ENCODE results near the gene NOP10.
"Not testable (repeated sequence)": the region's sequence is repeated elsewhere in the genome, so short reads cannot be mapped to it uniquely, and the experiment has no call there.

Gene NOP10

GRCh38 chr15:34376856-34377255 is 33.9 kb upstream of the NOP10 start:
- H3F3A ChIP-seq (ENCODE audit: control insufficient read depth, insufficient read depth), result no peaks in the 10 kb centered on the region
- H3K4me3 ChIP-seq (ENCODE audit: low read length), result no peak overlapping the region
- TF ChIP-seq EZH2phosphoT487 (IDR thresholded peaks at IDR 0.05; ENCODE audit: borderline replicate concordance, low read length), result no peak
- TF ChIP-seq CTCF (IDR thresholded peaks at IDR 0.05; ENCODE audit: low read depth, low read length, poor library complexity, severe bottlenecking), result no peak
- H3K27me3 ChIP-seq (ENCODE audit: control insufficient read depth, low read length), result no peaks in the 10 kb centered on the region
- H3K27ac ChIP-seq (ENCODE audit: low read depth, low read length), result no peak overlapping the region
- no peaks in the 10 kb centered on the region for H4K20me1 ChIP-seq (ENCODE audit: control insufficient read depth, insufficient read depth, low read depth, low read length)
- no peaks in the 10 kb centered on the region for H3K9me3 ChIP-seq (ENCODE audit: control insufficient read depth, insufficient read depth, low read length)
- H3K36me3 ChIP-seq (ENCODE audit: control insufficient read depth, low read length), result no peaks in the 10 kb centered on the region
- no peaks in the 10 kb centered on the region for H3K4me1 ChIP-seq (ENCODE audit: control insufficient read depth, low read length)
- no peaks in the 10 kb centered on the region for H3K79me2 ChIP-seq (ENCODE audit: control insufficient read depth, low read length)
- no peak overlapping the region for H3K4me2 ChIP-seq (ENCODE audit: low read length)
- no peaks in the 10 kb centered on the region for H3K9me2 ChIP-seq (replicated peaks; ENCODE audit: control insufficient read depth, low read length)

- not testable (repeated sequence) for H3K9me2 ChIP-seq (replicated peaks; ENCODE audit: control insufficient read depth, low read length); H4K20me1 ChIP-seq (ENCODE audit: control insufficient read depth, insufficient read depth, low read depth, low read length); H3K4me3 ChIP-seq (ENCODE audit: low read length); H3K4me1 ChIP-seq (ENCODE audit: control insufficient read depth, low read length); H3K36me3 ChIP-seq (ENCODE audit: control insufficient read depth, low read length); H3K9me3 ChIP-seq (ENCODE audit: control insufficient read depth, insufficient read depth, low read length); H3K27ac ChIP-seq (ENCODE audit: low read depth, low read length); H3F3A ChIP-seq (ENCODE audit: control insufficient read depth, insufficient read depth); H3K27me3 ChIP-seq (ENCODE audit: control insufficient read depth, low read length); H3K79me2 ChIP-seq (ENCODE audit: control insufficient read depth, low read length); H3K4me2 ChIP-seq (ENCODE audit: low read length)
Observed at GRCh38 chr15:34375541-34375940, 32.6 kb upstream of the NOP10 start.

GRCh38 chr15:34374816-34375215 is 31.9 kb upstream of the NOP10 start:
- Histone ChIP-seq H3K9me2 (replicated peaks; ENCODE audit: control insufficient read depth, low read length) (no peaks in the 10 kb centered on the region), H3K4me2 (ENCODE audit: low read length) (no peak overlapping the region), H3K36me3 (ENCODE audit: control insufficient read depth, low read length) (no peaks in the 10 kb centered on the region), H3K4me3 (ENCODE audit: low read length) (no peak overlapping the region), H3K79me2 (ENCODE audit: control insufficient read depth, low read length) (no peaks in the 10 kb centered on the region), H3K9me3 (ENCODE audit: control insufficient read depth, insufficient read depth, low read length) (no peaks in the 10 kb centered on the region), H3K27me3 (ENCODE audit: control insufficient read depth, low read length) (no peaks in the 10 kb centered on the region), H3K4me1 (ENCODE audit: control insufficient read depth, low read length) (peaks cover 11% of the 10 kb centered on the region), H3K27ac (ENCODE audit: low read depth, low read length) (no peak overlapping the region), H4K20me1 (ENCODE audit: control insufficient read depth, insufficient read depth, low read depth, low read length) (no peaks in the 10 kb centered on the region), H3F3A (ENCODE audit: control insufficient read depth, insufficient read depth) (peaks cover 6% of the 10 kb centered on the region)
- TF ChIP-seq EZH2phosphoT487 (IDR thresholded peaks at IDR 0.05; ENCODE audit: borderline replicate concordance, low read length) (no peak), CTCF (IDR thresholded peaks at IDR 0.05; ENCODE audit: low read depth, low read length, poor library complexity, severe bottlenecking) (no peak)

GRCh38 chr15:34373951-34374350 is 31.0 kb upstream of the NOP10 start:
- Histone ChIP-seq H3K27me3 (ENCODE audit: control insufficient read depth, low read length) (no peaks in the 10 kb centered on the region), H3K4me2 (ENCODE audit: low read length) (no peak overlapping the region), H3K4me3 (ENCODE audit: low read length) (no peak overlapping the region), H3F3A (ENCODE audit: control insufficient read depth, insufficient read depth) (peaks cover 14% of the 10 kb centered on the region), H3K79me2 (ENCODE audit: control insufficient read depth, low read length) (no peaks in the 10 kb centered on the region), H3K9me2 (replicated peaks; ENCODE audit: control insufficient read depth, low read length) (no peaks in the 10 kb centered on the region), H3K27ac (ENCODE audit: low read depth, low read length) (no peak overlapping the region), H3K9me3 (ENCODE audit: control insufficient read depth, insufficient read depth, low read length) (no peaks in the 10 kb centered on the region), H3K36me3 (ENCODE audit: control insufficient read depth, low read length) (no peaks in the 10 kb centered on the region), H3K4me1 (ENCODE audit: control insufficient read depth, low read length) (peaks cover 20% of the 10 kb centered on the region), H4K20me1 (ENCODE audit: control insufficient read depth, insufficient read depth, low read depth, low read length) (no peaks in the 10 kb centered on the region)
- TF ChIP-seq CTCF (IDR thresholded peaks at IDR 0.05; ENCODE audit: low read depth, low read length, poor library complexity, severe bottlenecking), result no peak
- TF ChIP-seq EZH2phosphoT487 (IDR thresholded peaks at IDR 0.05; ENCODE audit: borderline replicate concordance, low read length), result no peak

Measured in DOHH2 (cell line).